Measurements from ENCODE around the gene RASA3.
A peak's percentile ranks its signal among the peaks of the same experiment; 100 is the strongest.

The RASA3 gene

DNA sequence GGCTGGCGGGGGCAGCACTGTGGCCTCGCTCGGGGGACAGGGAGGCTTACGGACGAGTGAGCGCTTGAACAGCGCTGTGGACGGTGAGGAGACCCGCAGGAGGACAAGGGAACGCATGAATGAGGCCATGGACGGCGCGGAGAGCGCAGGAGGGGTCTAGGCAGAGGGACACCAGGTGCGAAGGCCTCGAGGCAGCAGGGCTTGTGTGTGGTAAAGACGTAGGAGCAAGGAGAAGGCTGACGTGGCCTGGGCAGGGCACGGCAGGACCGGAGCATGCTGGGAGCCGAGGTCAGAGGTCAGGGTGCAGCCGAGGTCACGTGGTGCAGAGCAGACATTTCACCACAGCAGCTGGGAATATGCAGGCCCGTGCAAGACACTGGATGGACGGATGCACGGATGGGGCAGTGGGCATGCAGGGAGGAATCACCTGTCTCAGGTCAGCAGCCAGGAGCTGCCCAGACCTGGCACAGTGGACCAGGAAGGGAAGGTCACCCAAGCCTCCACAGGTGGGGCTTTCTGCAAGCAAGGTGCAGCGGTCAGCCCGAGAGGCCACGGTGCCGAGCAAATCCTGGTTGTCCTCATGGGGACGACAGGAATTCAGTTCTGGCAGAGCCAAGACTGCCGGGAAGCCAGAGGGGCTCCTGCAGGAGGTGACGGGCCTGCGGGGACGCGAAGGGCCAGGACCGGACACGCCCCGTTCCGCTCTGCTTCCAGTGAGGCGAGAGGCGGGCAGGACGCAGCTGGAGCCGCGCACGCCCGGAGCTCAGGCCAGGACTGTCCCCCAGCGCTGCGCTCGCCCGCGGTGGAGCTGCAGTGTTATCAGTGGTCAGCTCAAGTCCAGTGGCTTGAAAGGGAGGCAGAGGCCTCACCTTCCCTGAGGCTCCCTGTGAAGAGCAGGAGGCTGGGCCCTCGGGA lies 72.2 kb downstream of the RASA3 start:
- H3K9me3 Mint-ChIP-seq = no peaks in the 10 kb centered on the region
- no peak for DNase-seq
- H3K27me3 Mint-ChIP-seq (ENCODE audit: low read depth, poor library complexity) = peaks cover 3% of the 10 kb centered on the region
- H3K27ac Mint-ChIP-seq = no peak overlapping the region
- no peak overlapping the region for H3K4me3 Mint-ChIP-seq
- TF ChIP-seq, protein P1, sequence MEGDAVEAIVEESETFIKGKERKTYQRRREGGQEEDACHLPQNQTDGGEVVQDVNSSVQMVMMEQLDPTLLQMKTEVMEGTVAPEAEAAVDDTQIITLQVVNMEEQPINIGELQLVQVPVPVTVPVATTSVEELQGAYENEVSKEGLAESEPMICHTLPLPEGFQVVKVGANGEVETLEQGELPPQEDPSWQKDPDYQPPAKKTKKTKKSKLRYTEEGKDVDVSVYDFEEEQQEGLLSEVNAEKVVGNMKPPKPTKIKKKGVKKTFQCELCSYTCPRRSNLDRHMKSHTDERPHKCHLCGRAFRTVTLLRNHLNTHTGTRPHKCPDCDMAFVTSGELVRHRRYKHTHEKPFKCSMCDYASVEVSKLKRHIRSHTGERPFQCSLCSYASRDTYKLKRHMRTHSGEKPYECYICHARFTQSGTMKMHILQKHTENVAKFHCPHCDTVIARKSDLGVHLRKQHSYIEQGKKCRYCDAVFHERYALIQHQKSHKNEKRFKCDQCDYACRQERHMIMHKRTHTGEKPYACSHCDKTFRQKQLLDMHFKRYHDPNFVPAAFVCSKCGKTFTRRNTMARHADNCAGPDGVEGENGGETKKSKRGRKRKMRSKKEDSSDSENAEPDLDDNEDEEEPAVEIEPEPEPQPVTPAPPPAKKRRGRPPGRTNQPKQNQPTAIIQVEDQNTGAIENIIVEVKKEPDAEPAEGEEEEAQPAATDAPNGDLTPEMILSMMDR (IDR thresholded peaks at IDR 0.05) = no peak
- peaks cover 67% of the 10 kb centered on the region for H3K4me1 Mint-ChIP-seq
- peaks cover 5% of the 10 kb centered on the region for H3K36me3 Mint-ChIP-seq (ENCODE audit: low read depth)

DNA sequence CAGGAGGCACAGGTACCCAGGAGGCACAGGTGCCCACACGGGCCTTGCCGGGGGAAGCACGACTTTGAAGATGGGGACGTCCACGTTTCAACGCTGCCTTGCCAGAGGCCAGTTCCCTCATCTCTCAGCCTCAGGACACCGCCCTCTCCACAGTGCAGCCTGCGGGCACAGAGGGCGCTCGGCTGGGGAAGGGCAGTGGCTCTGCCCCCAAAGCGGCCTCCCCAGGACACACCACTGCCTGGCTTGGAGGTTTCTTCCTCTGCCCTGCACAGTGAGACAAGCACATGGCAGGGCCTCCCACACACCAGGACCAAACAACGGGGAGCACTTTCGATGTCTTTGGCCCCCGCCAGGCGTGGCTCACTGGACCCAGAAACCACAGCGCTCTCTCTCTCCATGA lies 73.0 kb downstream of the RASA3 start:
- DNase-seq = no peak
- peaks cover 5% of the 10 kb centered on the region for H3K36me3 Mint-ChIP-seq (ENCODE audit: low read depth)
- H3K9me3 Mint-ChIP-seq = no peaks in the 10 kb centered on the region
- H3K27me3 Mint-ChIP-seq (ENCODE audit: low read depth, poor library complexity) = peaks cover 3% of the 10 kb centered on the region
- peaks cover 63% of the 10 kb centered on the region for H3K4me1 Mint-ChIP-seq
- no peak overlapping the region for H3K27ac Mint-ChIP-seq
- no peak overlapping the region for H3K4me3 Mint-ChIP-seq
- TF ChIP-seq, protein P1 (IDR thresholded peaks at IDR 0.05) = no peak

DNA sequence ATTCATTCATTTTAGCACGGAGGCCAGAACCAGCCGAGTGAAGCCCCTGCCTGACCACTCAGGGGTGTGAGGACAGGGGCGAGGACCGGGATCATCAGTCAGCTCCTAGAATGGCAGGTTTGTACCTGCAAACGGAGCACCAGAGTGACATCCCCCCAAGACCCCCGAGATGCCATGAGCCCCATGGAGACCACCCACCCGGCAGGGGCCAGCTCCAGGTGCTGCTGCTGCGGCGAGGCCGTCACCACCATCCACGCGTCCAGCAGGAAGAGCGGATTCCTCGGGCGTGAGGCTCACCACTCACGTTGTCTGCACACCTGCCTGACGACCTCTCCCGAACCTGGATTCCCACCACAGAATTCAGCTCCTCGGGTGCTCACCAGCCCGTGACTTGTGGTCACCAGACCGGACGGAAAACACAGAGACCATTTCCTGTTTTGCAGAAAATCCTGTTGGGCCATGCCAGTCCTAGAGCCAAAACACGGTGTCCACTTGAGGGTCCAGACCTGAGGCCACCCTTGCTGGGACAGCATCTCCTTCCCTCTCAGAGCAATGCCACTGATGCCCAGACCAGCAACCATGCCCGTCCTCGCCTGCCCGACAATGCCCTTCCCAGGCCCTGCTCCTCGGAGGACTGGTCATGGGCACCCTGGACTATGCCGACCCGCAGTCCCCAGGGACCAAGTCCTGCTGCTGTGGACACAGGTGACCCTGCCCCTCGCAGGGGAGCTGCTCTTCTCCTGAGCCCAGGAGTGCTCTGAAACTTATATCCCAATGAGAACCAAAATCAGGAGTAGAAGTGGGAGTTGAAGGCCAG lies 74.2 kb downstream of the RASA3 start:
- no peak for DNase-seq
- peak overlapping the region; percentile 75 for H3K27ac Mint-ChIP-seq
- no peak overlapping the region for H3K4me3 Mint-ChIP-seq
- no peaks in the 10 kb centered on the region for H3K9me3 Mint-ChIP-seq
- peaks cover 5% of the 10 kb centered on the region for H3K36me3 Mint-ChIP-seq (ENCODE audit: low read depth)
- H3K4me1 Mint-ChIP-seq = peaks cover 62% of the 10 kb centered on the region
- TF ChIP-seq, protein P1 (IDR thresholded peaks at IDR 0.05) = no peak
- H3K27me3 Mint-ChIP-seq (ENCODE audit: low read depth, poor library complexity) = peaks cover 3% of the 10 kb centered on the region

GRCh38 chr13:114057166-114058050 lies 75.0 kb downstream of the RASA3 start:
- no peak for DNase-seq
- TF ChIP-seq, protein P1 (IDR thresholded peaks at IDR 0.05) = no peak
- Mint-ChIP-seq H3K4me1 (peaks cover 67% of the 10 kb centered on the region), H3K9me3 (no peaks in the 10 kb centered on the region), H3K36me3 (ENCODE audit: low read depth) (peaks cover 5% of the 10 kb centered on the region), H3K27ac (no peak overlapping the region), H3K4me3 (no peak overlapping the region), H3K27me3 (ENCODE audit: low read depth, poor library complexity) (peaks cover 3% of the 10 kb centered on the region)

DNA sequence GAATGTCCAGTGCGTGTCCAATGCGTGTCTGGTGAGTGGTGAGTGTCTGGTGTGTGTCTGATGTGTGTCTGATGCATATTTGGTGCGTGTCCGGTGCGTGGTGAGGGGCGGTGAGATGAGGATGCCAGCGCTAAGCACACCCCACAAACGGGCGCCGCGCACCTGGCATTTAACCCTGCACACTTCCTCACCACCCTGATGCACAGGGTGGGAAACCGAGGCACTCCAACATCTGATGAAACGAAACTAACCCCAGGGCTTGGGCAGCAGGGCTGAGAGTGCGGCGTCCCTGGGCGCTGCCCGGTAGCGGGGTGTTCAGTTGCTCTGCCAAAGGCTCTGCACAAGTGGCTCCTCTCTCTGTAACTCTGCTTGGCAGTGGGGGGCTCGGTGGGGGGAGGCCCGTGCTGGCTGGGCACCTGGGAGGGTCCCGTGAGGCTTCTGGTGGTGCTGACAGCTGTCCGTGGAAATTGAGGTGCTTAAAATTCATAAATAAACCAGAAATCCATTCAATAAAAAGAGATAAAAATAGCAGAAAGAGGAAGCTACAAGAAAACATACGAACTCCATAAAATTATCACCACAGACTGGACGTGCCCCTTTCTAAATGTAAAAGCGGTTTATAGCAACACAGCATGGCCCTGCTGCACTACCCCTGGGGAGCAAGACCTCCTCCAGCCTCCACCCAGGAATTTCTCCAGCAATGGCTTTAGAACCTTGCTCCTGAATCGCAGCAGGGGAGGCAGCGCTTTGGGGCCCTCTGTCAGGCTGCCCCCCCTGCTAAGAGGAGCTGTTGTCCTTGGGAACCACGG lies 76.0 kb downstream of the RASA3 start:
- peaks cover 64% of the 10 kb centered on the region for H3K4me1 Mint-ChIP-seq
- H3K27me3 Mint-ChIP-seq (ENCODE audit: low read depth, poor library complexity) = peaks cover 3% of the 10 kb centered on the region
- H3K4me3 Mint-ChIP-seq = no peak overlapping the region
- no peak overlapping the region for H3K27ac Mint-ChIP-seq
- H3K36me3 Mint-ChIP-seq (ENCODE audit: low read depth) = peaks cover 5% of the 10 kb centered on the region
- DNase-seq = no peak
- TF ChIP-seq, protein P1 (IDR thresholded peaks at IDR 0.05) = no peak
- H3K9me3 Mint-ChIP-seq = no peaks in the 10 kb centered on the region
